NAMALWA (cell line): ENCODE results near the gene LMBR1.
"Not testable (repeated sequence)": the region's sequence is repeated elsewhere in the genome, so short reads cannot be mapped to it uniquely, and the experiment has no call there.

Experiments used
- DNase-seq: peaks from one replicate; pipeline ENCODE4 v3.0.0-alpha.2; 2015; ENCODE audit warnings: low spot score

LMBR1 gene

GRCh38 chr7:156654511-156655234, 238.3 kb downstream of the LMBR1 start:
- DNase-seq: no peak

- no peak for DNase-seq
Observed at GRCh38 chr7:156652886-156653568, 240.0 kb downstream of the LMBR1 start.

- no peak for DNase-seq
Observed at GRCh38 chr7:156651474-156651873, 241.5 kb downstream of the LMBR1 start.

- DNase-seq: no peak
Observed at GRCh38 chr7:156650042-156650441, 242.9 kb downstream of the LMBR1 start.

- DNase-seq: not testable (repeated sequence)
Observed at GRCh38 chr7:156647330-156647729, 245.7 kb downstream of the LMBR1 start.

GRCh38 chr7:156642306-156643045, 250.5 kb downstream of the LMBR1 start:
- DNase-seq: no peak

- DNase-seq: peak; percentile 90
Observed at GRCh38 chr7:156640949-156641485, 252.0 kb downstream of the LMBR1 start.

GRCh38 chr7:156640257-156640948, 252.6 kb downstream of the LMBR1 start, which contains the start of gene RNF32:
Gene RNF32 (plus strand): TSS chr7:156640774. CDS start chr7:156643878, 3,104 bp downstream.
- DNase-seq: peak; percentile 95

GRCh38 chr7:156639426-156640256, 253.3 kb downstream of the LMBR1 start:
- DNase-seq: no peak

- no peak for DNase-seq
Observed at GRCh38 chr7:156638443-156639077, 254.4 kb downstream of the LMBR1 start.

GRCh38 chr7:156637093-156637492, 255.9 kb downstream of the LMBR1 start:
- not testable (repeated sequence) for DNase-seq

- no peak for DNase-seq
Observed at GRCh38 chr7:156635529-156636385, 257.2 kb downstream of the LMBR1 start.

- DNase-seq: no peak
Observed at GRCh38 chr7:156634117-156634516, 258.9 kb downstream of the LMBR1 start.

GRCh38 chr7:156629873-156630272, 263.1 kb downstream of the LMBR1 start:
- no peak for DNase-seq

- DNase-seq: no peak
Observed at GRCh38 chr7:156628562-156628961, 264.4 kb downstream of the LMBR1 start.
